Calu3 (cell line): ENCODE measurements around the gene HMGXB4. TPM values are rescaled to one million over a fixed set of nuclear protein-coding genes. Genes with fewer than 3 reads are reported as not detected.

Experiments
- BruUV-seq: library from RNA; stranded (reverse); fragments of 400-500 nt; replicated peaks from 2 replicates; lab custom pipeline; 2021; lab: Mats Ljungman, UMichigan
- CTCF ChIA-PET: fragments of 300-600 bp; sonication (Branson Sonifier 250); formaldehyde crosslinking; loops from one replicate; lab custom pipeline; 2022; ENCODE audit warnings: antibody characterized with exemption; lab: Charles Lee
- DNase-seq: peaks from one replicate; pipeline ENCODE4 v3.0.0; 2022
- H3K27ac Mint-ChIP-seq: one replicate; pipeline ENCODE4 v1.8.0; 2022; ENCODE audit warnings: mixed read lengths; ENCODE audit not compliant: unreplicated experiment
- H3K27me3 Mint-ChIP-seq: one replicate; pipeline ENCODE4 v1.8.0; 2022; ENCODE audit warnings: mixed read lengths; ENCODE audit not compliant: unreplicated experiment
- H3K36me3 Mint-ChIP-seq: one replicate; pipeline ENCODE4 v1.8.0; 2022; ENCODE audit warnings: mild to moderate bottlenecking, moderate library complexity, mixed read lengths; ENCODE audit not compliant: insufficient read depth, unreplicated experiment
- H3K4me1 Mint-ChIP-seq: one replicate; pipeline ENCODE4 v1.8.0; 2022; ENCODE audit warnings: mild to moderate bottlenecking, low read depth, mixed read lengths; ENCODE audit not compliant: unreplicated experiment
- H3K4me3 Mint-ChIP-seq: one replicate; pipeline ENCODE4 v1.8.0; 2022; ENCODE audit warnings: mild to moderate bottlenecking, low read depth, moderate library complexity, mixed read lengths; ENCODE audit not compliant: unreplicated experiment
- H3K9me3 Mint-ChIP-seq: one replicate; pipeline ENCODE4 v1.8.0; 2022; ENCODE audit warnings: low read depth, mixed read lengths; ENCODE audit not compliant: unreplicated experiment
- CTCF ChIP-seq: fragments of 200-600 bp; IDR thresholded peaks from one replicate; pipeline ENCODE4 v1.8.0; 2022; ENCODE audit warnings: antibody characterized with exemption; ENCODE audit not compliant: unreplicated experiment
- intact Hi-C: fragments of 100-400 bp; cut with micrococcal nuclease; formaldehyde crosslinking; loops from one replicate; pipeline ENCODE4 v1.10.0; 2022; ENCODE audit not compliant: unreplicated experiment
- total RNA-seq: library from RNA; stranded (reverse); gene quantifications from 2 replicates; pipeline ENCODE4 v1.2.3, GENCODE V29; 2022

HMGXB4 gene
- total RNA-seq, 1 experiment from 2014 or later = 37.5 TPM

- intact Hi-C loops = no loop called here
- Mint-ChIP-seq H3K9me3 (no peaks in the 10 kb centered on the region), H3K36me3 (peaks cover 36% of the 10 kb centered on the region), H3K4me1 (peaks cover 28% of the 10 kb centered on the region), H3K27me3 (no peaks in the 10 kb centered on the region), H3K27ac (peak overlapping the region; percentile 89), H3K4me3 (peak overlapping the region; percentile 87)
- DNase-seq = no peak
- TSS peak; percentile 45 for BruUV-seq
- TF ChIP-seq CTCF = no peak
- CTCF ChIA-PET = interaction anchor here (1.0 to 1.3 kb wide), 2 partner anchors 9 to 26 kb away, joined by 3 to 4 read pairs; no protein-coding TSS in a partner anchor
Measured at GRCh38 chr22:35257002-35257320, 332 bp upstream of the HMGXB4 start.

- no peak for TF ChIP-seq CTCF
- CTCF ChIA-PET = interaction anchor here (0.9 to 1.3 kb wide), 2 partner anchors 27 to 41 kb away, joined by 3 read pairs; partner anchors contain the start of gene TOM1
- Mint-ChIP-seq H3K9me3 (no peaks in the 10 kb centered on the region), H3K27me3 (no peaks in the 10 kb centered on the region), H3K36me3 (peaks cover 47% of the 10 kb centered on the region), H3K4me1 (peaks cover 28% of the 10 kb centered on the region), H3K27ac (peak overlapping the region; percentile 75), H3K4me3 (peak overlapping the region; percentile 87)
- intact Hi-C loops = no loop called here
- peak; percentile 7 for DNase-seq
- BruUV-seq = TSS peak; percentile 48
Measured at GRCh38 chr22:35258191-35258988, 1.1 kb downstream of the HMGXB4 start.

- Mint-ChIP-seq H3K9me3 (no peaks in the 10 kb centered on the region), H3K4me3 (no peak overlapping the region), H3K36me3 (peaks cover 55% of the 10 kb centered on the region), H3K27ac (peak overlapping the region; percentile 28), H3K4me1 (peaks cover 20% of the 10 kb centered on the region), H3K27me3 (no peaks in the 10 kb centered on the region)
- TF ChIP-seq CTCF = no peak
- intact Hi-C loops = no loop called here
- no peak for DNase-seq
- BruUV-seq = no TSS peak
- CTCF ChIA-PET = no interaction called here
Measured at GRCh38 chr22:35264986-35265385, 7.7 kb downstream of the HMGXB4 start.

- H3K4me3 Mint-ChIP-seq = no peak overlapping the region
- H3K4me1 Mint-ChIP-seq = peaks cover 19% of the 10 kb centered on the region
- no peaks in the 10 kb centered on the region for H3K27me3 Mint-ChIP-seq
- no peak for TF ChIP-seq CTCF
- no peaks in the 10 kb centered on the region for H3K9me3 Mint-ChIP-seq
- CTCF ChIA-PET = interaction anchor here (0.7 to 1.2 kb wide), 3 partner anchors 9 to 46 kb away, joined by 3 to 4 read pairs (median 4); partner anchors contain the start of gene HMGXB4
- H3K27ac Mint-ChIP-seq = no peak overlapping the region
- H3K36me3 Mint-ChIP-seq = peaks cover 55% of the 10 kb centered on the region
- DNase-seq = no peak
- BruUV-seq = no TSS peak
- intact Hi-C loops = no loop called here
Measured at GRCh38 chr22:35266277-35266676, 9.0 kb downstream of the HMGXB4 start.
